Measurements from ENCODE around the gene AGBL4.

AGBL4 gene

DNA sequence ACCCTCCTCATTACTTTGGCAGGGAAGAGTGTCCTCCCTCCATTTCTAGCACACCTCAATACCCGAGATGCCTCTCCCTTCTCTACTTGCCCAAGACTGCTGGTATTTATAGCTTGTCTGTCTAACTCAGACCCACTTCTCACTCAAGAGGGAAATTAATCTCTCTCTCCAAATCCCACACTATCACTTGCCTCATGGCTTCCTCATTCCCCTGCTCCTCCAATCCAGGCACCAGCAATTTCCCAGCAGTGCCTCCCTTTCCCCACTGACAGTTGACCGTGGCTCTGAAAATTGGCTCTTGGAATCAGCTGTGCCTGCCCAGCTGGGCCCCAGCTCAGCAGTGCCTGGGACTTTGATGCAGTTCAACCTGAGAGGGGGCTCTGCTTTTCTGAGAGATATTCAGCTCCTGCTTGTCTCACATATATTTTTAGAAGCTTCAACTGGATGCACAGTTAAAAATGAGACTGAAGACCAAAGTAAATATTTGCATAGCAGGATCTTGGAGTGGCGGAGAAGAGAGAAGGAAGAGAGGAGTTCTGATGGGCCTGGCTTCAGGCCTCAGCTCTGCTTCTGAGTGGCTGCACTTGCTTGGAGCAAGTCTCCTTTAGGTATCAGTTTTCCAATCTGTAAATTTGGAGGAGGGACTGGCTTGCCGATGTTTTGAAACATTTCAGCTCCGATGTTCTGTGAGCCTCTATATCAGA is 1470.7 kb downstream of the AGBL4 start:
- Histone ChIP-seq H2BK5ac (ENCODE audit: low read depth, low read length, poor library complexity, severe bottlenecking) (no peak overlapping the region), H3K4me3 (ENCODE audit: insufficient read depth in 1 of 2, low read depth in 1 of 2, low read length in 2 of 2) (no peak overlapping the region), H3K9me3 (ENCODE audit: control insufficient read depth, low read length) (no peaks in the 10 kb centered on the region), H3K23ac (ENCODE audit: low read length in 2 of 2) (no peak overlapping the region), H4K8ac (ENCODE audit: low read length) (no peak overlapping the region), H3K4me2 (ENCODE audit: low read length, poor library complexity, severe bottlenecking) (no peak overlapping the region), H2BK12ac (ENCODE audit: low read length in 2 of 2) (no peak overlapping the region), H3K18ac (ENCODE audit: low read depth in 1 of 2, low read length in 2 of 2) (no peak overlapping the region), H4K91ac (ENCODE audit: low read length) (no peak overlapping the region), H3K27me3 (ENCODE audit: control insufficient read depth in 1 of 2, insufficient read depth in 1 of 2, low read length in 2 of 2) (peaks cover 3 to 5% of the 10 kb centered on the region in 2 experiments), H3K79me1 (replicated peaks; ENCODE audit: low read length, poor library complexity, severe bottlenecking) (no peaks in the 10 kb centered on the region), H3K4ac (ENCODE audit: low read depth in 1 of 2, low read length in 2 of 2) (no peak overlapping the region), H3K4me1 (ENCODE audit: control insufficient read depth, insufficient read depth, low read depth, low read length) (no peaks in the 10 kb centered on the region), H3K27ac (ENCODE audit: low read length, poor library complexity, severe bottlenecking) (no peak overlapping the region), H2AK5ac (ENCODE audit: low read length, severe bottlenecking) (no peak overlapping the region), H3K9ac (ENCODE audit: low read length) (no peak overlapping the region), H3K36me3 (ENCODE audit: control insufficient read depth in 1 of 2, insufficient read depth in 2 of 2, low read depth in 1 of 2, low read length in 2 of 2) (no peaks in the 10 kb centered on the region), H2BK15ac (ENCODE audit: low read depth, poor library complexity, severe bottlenecking) (no peak overlapping the region), H2BK120ac (ENCODE audit: low read depth, low read length) (no peak overlapping the region), H2AFZ (ENCODE audit: low read depth, low read length) (no peak overlapping the region), H3K14ac (ENCODE audit: low read length in 2 of 2) (no peak overlapping the region)
- DNase-seq: no peak
- 70% methylated on average over 3 of the region's 5 CpGs for WGBS

GRCh38 chr1:48552420-48552819 is 1471.3 kb downstream of the AGBL4 start:
- H3K36me3 ChIP-seq (ENCODE audit: control insufficient read depth in 1 of 2, insufficient read depth in 2 of 2, low read depth in 1 of 2, low read length in 2 of 2): no peaks in the 10 kb centered on the region
- no peak overlapping the region for H3K9ac ChIP-seq (ENCODE audit: low read length)
- H3K4me3 ChIP-seq (ENCODE audit: insufficient read depth in 1 of 2, low read depth in 1 of 2, low read length in 2 of 2): no peak overlapping the region
- no peak overlapping the region for H3K27ac ChIP-seq (ENCODE audit: low read length, poor library complexity, severe bottlenecking)
- H2BK15ac ChIP-seq (ENCODE audit: low read depth, poor library complexity, severe bottlenecking): no peak overlapping the region
- H2AFZ ChIP-seq (ENCODE audit: low read depth, low read length): no peak overlapping the region
- no peak overlapping the region for H3K23ac ChIP-seq (ENCODE audit: low read length in 2 of 2)
- no peak overlapping the region for H3K4ac ChIP-seq (ENCODE audit: low read depth in 1 of 2, low read length in 2 of 2)
- H3K18ac ChIP-seq (ENCODE audit: low read depth in 1 of 2, low read length in 2 of 2): no peak overlapping the region
- no peak for DNase-seq
- H3K79me1 ChIP-seq (replicated peaks; ENCODE audit: low read length, poor library complexity, severe bottlenecking): no peaks in the 10 kb centered on the region
- no peak overlapping the region for H2AK5ac ChIP-seq (ENCODE audit: low read length, severe bottlenecking)
- peaks cover 2 to 3% of the 10 kb centered on the region in 2 experiments for H3K27me3 ChIP-seq (ENCODE audit: control insufficient read depth in 1 of 2, insufficient read depth in 1 of 2, low read length in 2 of 2)
- no peak overlapping the region for H4K8ac ChIP-seq (ENCODE audit: low read length)
- no peak overlapping the region for H2BK120ac ChIP-seq (ENCODE audit: low read depth, low read length)
- H2BK12ac ChIP-seq (ENCODE audit: low read length in 2 of 2): no peak overlapping the region
- no peak overlapping the region for H2BK5ac ChIP-seq (ENCODE audit: low read depth, low read length, poor library complexity, severe bottlenecking)
- no peaks in the 10 kb centered on the region for H3K9me3 ChIP-seq (ENCODE audit: control insufficient read depth, low read length)
- H4K91ac ChIP-seq (ENCODE audit: low read length): no peak overlapping the region
- H3K14ac ChIP-seq (ENCODE audit: low read length in 2 of 2): no peak overlapping the region
- H3K4me1 ChIP-seq (ENCODE audit: control insufficient read depth, insufficient read depth, low read depth, low read length): no peaks in the 10 kb centered on the region
- no peak overlapping the region for H3K4me2 ChIP-seq (ENCODE audit: low read length, poor library complexity, severe bottlenecking)
- 20% methylated on average over 1 of the region's 1 CpG for WGBS

- no peaks in the 10 kb centered on the region for H3K9me3 ChIP-seq (ENCODE audit: control insufficient read depth, low read length)
- no peaks in the 10 kb centered on the region for H3K79me1 ChIP-seq (replicated peaks; ENCODE audit: low read length, poor library complexity, severe bottlenecking)
- H3K23ac ChIP-seq (ENCODE audit: low read length in 2 of 2): no peak overlapping the region
- H3K14ac ChIP-seq (ENCODE audit: low read length in 2 of 2): no peak overlapping the region
- no peak overlapping the region for H3K4me2 ChIP-seq (ENCODE audit: low read length, poor library complexity, severe bottlenecking)
- H2BK12ac ChIP-seq (ENCODE audit: low read length in 2 of 2): no peak overlapping the region
- no peak overlapping the region for H2BK5ac ChIP-seq (ENCODE audit: low read depth, low read length, poor library complexity, severe bottlenecking)
- H2BK15ac ChIP-seq (ENCODE audit: low read depth, poor library complexity, severe bottlenecking): no peak overlapping the region
- no peak overlapping the region for H3K9ac ChIP-seq (ENCODE audit: low read length)
- H2BK120ac ChIP-seq (ENCODE audit: low read depth, low read length): no peak overlapping the region
- DNase-seq: no peak
- no peak overlapping the region for H3K27ac ChIP-seq (ENCODE audit: low read length, poor library complexity, severe bottlenecking)
- no peak overlapping the region for H2AK5ac ChIP-seq (ENCODE audit: low read length, severe bottlenecking)
- no peak overlapping the region for H3K4ac ChIP-seq (ENCODE audit: low read depth in 1 of 2, low read length in 2 of 2)
- no peaks in the 10 kb centered on the region for H3K4me1 ChIP-seq (ENCODE audit: control insufficient read depth, insufficient read depth, low read depth, low read length)
- no peak overlapping the region for H4K91ac ChIP-seq (ENCODE audit: low read length)
- H3K27me3 ChIP-seq (ENCODE audit: control insufficient read depth in 1 of 2, insufficient read depth in 1 of 2, low read length in 2 of 2): peaks cover 0 to 3% of the 10 kb centered on the region in 2 experiments
- H3K36me3 ChIP-seq (ENCODE audit: control insufficient read depth in 1 of 2, insufficient read depth in 2 of 2, low read depth in 1 of 2, low read length in 2 of 2): no peaks in the 10 kb centered on the region
- H2AFZ ChIP-seq (ENCODE audit: low read depth, low read length): no peak overlapping the region
- H3K4me3 ChIP-seq (ENCODE audit: insufficient read depth in 1 of 2, low read depth in 1 of 2, low read length in 2 of 2): no peak overlapping the region
- H3K18ac ChIP-seq (ENCODE audit: low read depth in 1 of 2, low read length in 2 of 2): no peak overlapping the region
- no peak overlapping the region for H4K8ac ChIP-seq (ENCODE audit: low read length)
Observed at GRCh38 chr1:48548985-48549384, 1474.8 kb downstream of the AGBL4 start.

GRCh38 chr1:48547561-48548220 is 1476.1 kb downstream of the AGBL4 start:
- H2BK5ac ChIP-seq (ENCODE audit: low read depth, low read length, poor library complexity, severe bottlenecking): no peak overlapping the region
- H3K18ac ChIP-seq (ENCODE audit: low read depth in 1 of 2, low read length in 2 of 2): no peak overlapping the region
- H4K91ac ChIP-seq (ENCODE audit: low read length): no peak overlapping the region
- H3K9ac ChIP-seq (ENCODE audit: low read length): no peak overlapping the region
- H3K27ac ChIP-seq (ENCODE audit: low read length, poor library complexity, severe bottlenecking): no peak overlapping the region
- H2BK12ac ChIP-seq (ENCODE audit: low read length in 2 of 2): no peak overlapping the region
- H3K79me1 ChIP-seq (replicated peaks; ENCODE audit: low read length, poor library complexity, severe bottlenecking): no peaks in the 10 kb centered on the region
- no peak overlapping the region for H3K4me3 ChIP-seq (ENCODE audit: insufficient read depth in 1 of 2, low read depth in 1 of 2, low read length in 2 of 2)
- H2AK5ac ChIP-seq (ENCODE audit: low read length, severe bottlenecking): no peak overlapping the region
- H3K36me3 ChIP-seq (ENCODE audit: control insufficient read depth in 1 of 2, insufficient read depth in 2 of 2, low read depth in 1 of 2, low read length in 2 of 2): no peaks in the 10 kb centered on the region
- WGBS: 81% methylated on average over 1 of the region's 1 CpG
- H2AFZ ChIP-seq (ENCODE audit: low read depth, low read length): no peak overlapping the region
- H3K4me2 ChIP-seq (ENCODE audit: low read length, poor library complexity, severe bottlenecking): no peak overlapping the region
- no peak overlapping the region for H2BK120ac ChIP-seq (ENCODE audit: low read depth, low read length)
- no peak overlapping the region for H2BK15ac ChIP-seq (ENCODE audit: low read depth, poor library complexity, severe bottlenecking)
- H4K8ac ChIP-seq (ENCODE audit: low read length): no peak overlapping the region
- no peak overlapping the region for H3K14ac ChIP-seq (ENCODE audit: low read length in 2 of 2)
- H3K9me3 ChIP-seq (ENCODE audit: control insufficient read depth, low read length): no peaks in the 10 kb centered on the region
- H3K27me3 ChIP-seq (ENCODE audit: control insufficient read depth in 1 of 2, insufficient read depth in 1 of 2, low read length in 2 of 2): peaks cover 0 to 3% of the 10 kb centered on the region in 2 experiments
- H3K23ac ChIP-seq (ENCODE audit: low read length in 2 of 2): no peak overlapping the region
- H3K4me1 ChIP-seq (ENCODE audit: control insufficient read depth, insufficient read depth, low read depth, low read length): no peaks in the 10 kb centered on the region
- H3K4ac ChIP-seq (ENCODE audit: low read depth in 1 of 2, low read length in 2 of 2): no peak overlapping the region
- no peak for DNase-seq

All from mesenchymal stem cell (in vitro differentiated cells and primary cell).